Measurements from ENCODE around the gene LRRC47. TPM values are rescaled to one million over a fixed set of nuclear protein-coding genes. Genes with fewer than 3 reads are reported as not detected.
"Not testable (repeated sequence)": the region's sequence is repeated elsewhere in the genome, so short reads cannot be mapped to it uniquely, and the experiment has no call there.

The LRRC47 gene
- total and polyA plus RNA-seq, 8 donors, result 12.0 to 212 (median 27.1) TPM

GRCh38 chr1:3805038-3805437 is 8.7 kb upstream of the LRRC47 start:
- intact Hi-C loops (cut with DNase I; ENCODE audit: low total_unique reads), result no loop called here
- Histone ChIP-seq H3K27ac (no peak overlapping the region), H3K4me1 (peaks cover 0 to 3% (median 1%) of the 10 kb centered on the region in 4 donors), H3K27me3 (peaks cover 0 to 34% (median 1%) of the 10 kb centered on the region in 3 donors), H3K9me3 (no peaks in the 10 kb centered on the region), H3K36me3 (no peaks in the 10 kb centered on the region), H3K4me3 (no peak overlapping the region)
- TF ChIP-seq, protein P1, sequence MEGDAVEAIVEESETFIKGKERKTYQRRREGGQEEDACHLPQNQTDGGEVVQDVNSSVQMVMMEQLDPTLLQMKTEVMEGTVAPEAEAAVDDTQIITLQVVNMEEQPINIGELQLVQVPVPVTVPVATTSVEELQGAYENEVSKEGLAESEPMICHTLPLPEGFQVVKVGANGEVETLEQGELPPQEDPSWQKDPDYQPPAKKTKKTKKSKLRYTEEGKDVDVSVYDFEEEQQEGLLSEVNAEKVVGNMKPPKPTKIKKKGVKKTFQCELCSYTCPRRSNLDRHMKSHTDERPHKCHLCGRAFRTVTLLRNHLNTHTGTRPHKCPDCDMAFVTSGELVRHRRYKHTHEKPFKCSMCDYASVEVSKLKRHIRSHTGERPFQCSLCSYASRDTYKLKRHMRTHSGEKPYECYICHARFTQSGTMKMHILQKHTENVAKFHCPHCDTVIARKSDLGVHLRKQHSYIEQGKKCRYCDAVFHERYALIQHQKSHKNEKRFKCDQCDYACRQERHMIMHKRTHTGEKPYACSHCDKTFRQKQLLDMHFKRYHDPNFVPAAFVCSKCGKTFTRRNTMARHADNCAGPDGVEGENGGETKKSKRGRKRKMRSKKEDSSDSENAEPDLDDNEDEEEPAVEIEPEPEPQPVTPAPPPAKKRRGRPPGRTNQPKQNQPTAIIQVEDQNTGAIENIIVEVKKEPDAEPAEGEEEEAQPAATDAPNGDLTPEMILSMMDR (IDR thresholded peaks at IDR 0.05), result no peak
- TF ChIP-seq POLR2AphosphoS5 (IDR thresholded peaks at IDR 0.05), result no peak
- TF ChIP-seq EP300 (IDR thresholded peaks at IDR 0.05), result no peak
- no peak for TF ChIP-seq POLR2A (IDR thresholded peaks at IDR 0.05)
- WGBS, 5 donors, result 68 to 85% (median 79%) methylated on average over 11 of the region's 11 CpGs
- no peak for DNase-seq

DNA sequence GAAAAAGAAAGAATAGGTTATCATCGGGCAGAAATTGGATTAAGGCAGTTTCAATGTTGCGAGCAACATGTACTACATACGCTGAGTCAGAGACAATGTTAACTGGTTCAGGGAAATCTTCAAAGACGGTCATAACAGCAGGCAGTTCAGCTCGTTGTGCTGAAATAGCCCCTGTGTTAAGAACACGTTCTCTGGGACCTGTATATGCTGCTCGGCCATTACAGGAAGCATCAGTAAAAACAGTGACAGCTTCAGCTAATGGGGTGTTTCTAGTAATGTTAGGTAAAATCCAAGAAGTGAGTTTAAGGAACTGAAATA is 8.3 kb upstream of the LRRC47 start:
- not testable (repeated sequence) for H3K4me3 ChIP-seq, H3K4me1 ChIP-seq
- WGBS, 5 donors, result 61 to 75% (median 70%) methylated on average over 7 of the region's 7 CpGs

GRCh38 chr1:3803905-3804626 is 7.8 kb upstream of the LRRC47 start:
- intact Hi-C loops (cut with DNase I; ENCODE audit: low total_unique reads), result no loop called here
- Histone ChIP-seq H3K9me3 (no peaks in the 10 kb centered on the region), H3K4me3 (no peak overlapping the region), H3K4me1 (peaks cover 0 to 3% (median 1%) of the 10 kb centered on the region in 4 donors), H3K27ac (no peak overlapping the region), H3K27me3 (peaks cover 0 to 37% (median 4%) of the 10 kb centered on the region in 3 donors), H3K36me3 (no peaks in the 10 kb centered on the region)
- DNase-seq, result no peak
- TF ChIP-seq POLR2AphosphoS5 (IDR thresholded peaks at IDR 0.05) (no peak), EP300 (IDR thresholded peaks at IDR 0.05) (no peak)
- TF ChIP-seq, protein P1 (IDR thresholded peaks at IDR 0.05), result no peak
- WGBS, 5 donors, result 56 to 70% (median 60%) methylated on average over 19 of the region's 19 CpGs

More for the DNA sequence above, 8.3 kb upstream of the LRRC47 start:
- intact Hi-C loops (cut with DNase I; ENCODE audit: low total_unique reads); H3K27ac ChIP-seq; H3K36me3 ChIP-seq; DNase-seq; H3K9me3 ChIP-seq: not testable (repeated sequence)
- H3K27me3 ChIP-seq, result peaks cover 0 to 37% (median 4%) of the 10 kb centered on the region in 3 donors

- intact Hi-C loops (cut with DNase I; ENCODE audit: low total_unique reads); DNase-seq; H3K4me3 ChIP-seq; H3K9me3 ChIP-seq; H3K27ac ChIP-seq; H3K36me3 ChIP-seq: not testable (repeated sequence)
- Histone ChIP-seq H3K4me1 (peaks cover 5 to 13% (median 9%) of the 10 kb centered on the region in 4 donors), H3K27me3 (peaks cover 0 to 29% (median 4%) of the 10 kb centered on the region in 3 donors)
- 74 to 86% (median 78%) methylated on average over 3 of the region's 3 CpGs for WGBS, 5 donors
Observed at GRCh38 chr1:3800795-3801194, 4.5 kb upstream of the LRRC47 start.

DNA sequence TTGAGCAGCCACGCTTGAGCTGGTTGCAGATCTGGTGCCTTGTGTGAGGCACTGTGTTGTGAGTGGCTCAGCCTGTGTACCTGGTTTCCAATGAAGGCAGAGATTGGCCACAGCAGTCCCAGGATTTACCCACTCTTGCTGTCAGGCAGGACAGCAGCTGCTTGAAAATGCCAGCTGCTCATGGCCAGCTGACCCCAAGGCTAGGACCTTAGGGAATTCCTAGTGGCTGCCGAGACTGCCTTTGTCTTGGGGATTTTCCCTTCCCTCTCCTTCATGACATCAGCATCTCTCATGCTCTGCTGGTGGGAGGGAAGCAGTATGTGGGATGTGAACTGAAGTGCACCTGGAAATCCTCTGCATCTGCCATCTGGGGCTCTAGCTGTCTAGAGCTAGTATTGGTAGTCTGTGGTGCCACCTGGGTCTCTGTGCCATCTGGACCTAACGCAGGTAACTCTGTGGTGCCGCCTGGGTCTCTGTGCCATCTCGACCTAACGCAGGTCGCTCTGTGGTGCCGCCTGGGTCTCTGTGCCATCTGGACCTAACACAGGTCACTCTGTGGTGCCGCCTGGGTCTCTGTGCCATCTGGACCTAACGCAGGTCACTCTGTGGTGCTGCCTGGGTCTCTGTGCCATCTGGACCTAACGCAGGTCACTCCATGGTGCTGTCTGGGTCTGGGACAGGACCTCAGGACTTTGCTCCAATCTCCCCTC is 3.8 kb upstream of the LRRC47 start:
- TF ChIP-seq EP300 (IDR thresholded peaks at IDR 0.05) (no peak), POLR2A (IDR thresholded peaks at IDR 0.05) (no peak), POLR2AphosphoS5 (IDR thresholded peaks at IDR 0.05) (no peak)
- TF ChIP-seq, protein P1 (IDR thresholded peaks at IDR 0.05), result no peak

More for the DNA sequence above, 3.8 kb upstream of the LRRC47 start:
- Histone ChIP-seq H3K9me3 (no peaks in the 10 kb centered on the region), H3K36me3 (no peaks in the 10 kb centered on the region), H3K4me1 (peaks cover 11 to 19% (median 16%) of the 10 kb centered on the region in 4 donors), H3K27ac (no peak overlapping the region), H3K27me3 (peaks cover 0 to 29% (median 4%) of the 10 kb centered on the region in 3 donors), H3K4me3 (no peak overlapping the region)
- no peak for DNase-seq
- intact Hi-C loops (cut with DNase I; ENCODE audit: low total_unique reads), result no loop called here
- 76 to 89% (median 84%) methylated on average over 10 to 11 of the region's 11 CpGs for WGBS, 5 donors

Measured in stomach (tissue), 9 donors.